GM21723 (cell line): Measurements from ENCODE around the gene SLC11A2.

Source experiments
- ATAC-seq: cut with Tn5 transposase; IDR thresholded peaks from one replicate; pipeline ENCODE4 v1.9.1; 2021; ENCODE audit warnings: mild to moderate bottlenecking, moderate library complexity; ENCODE audit not compliant: unreplicated experiment

SLC11A2 gene

DNA sequence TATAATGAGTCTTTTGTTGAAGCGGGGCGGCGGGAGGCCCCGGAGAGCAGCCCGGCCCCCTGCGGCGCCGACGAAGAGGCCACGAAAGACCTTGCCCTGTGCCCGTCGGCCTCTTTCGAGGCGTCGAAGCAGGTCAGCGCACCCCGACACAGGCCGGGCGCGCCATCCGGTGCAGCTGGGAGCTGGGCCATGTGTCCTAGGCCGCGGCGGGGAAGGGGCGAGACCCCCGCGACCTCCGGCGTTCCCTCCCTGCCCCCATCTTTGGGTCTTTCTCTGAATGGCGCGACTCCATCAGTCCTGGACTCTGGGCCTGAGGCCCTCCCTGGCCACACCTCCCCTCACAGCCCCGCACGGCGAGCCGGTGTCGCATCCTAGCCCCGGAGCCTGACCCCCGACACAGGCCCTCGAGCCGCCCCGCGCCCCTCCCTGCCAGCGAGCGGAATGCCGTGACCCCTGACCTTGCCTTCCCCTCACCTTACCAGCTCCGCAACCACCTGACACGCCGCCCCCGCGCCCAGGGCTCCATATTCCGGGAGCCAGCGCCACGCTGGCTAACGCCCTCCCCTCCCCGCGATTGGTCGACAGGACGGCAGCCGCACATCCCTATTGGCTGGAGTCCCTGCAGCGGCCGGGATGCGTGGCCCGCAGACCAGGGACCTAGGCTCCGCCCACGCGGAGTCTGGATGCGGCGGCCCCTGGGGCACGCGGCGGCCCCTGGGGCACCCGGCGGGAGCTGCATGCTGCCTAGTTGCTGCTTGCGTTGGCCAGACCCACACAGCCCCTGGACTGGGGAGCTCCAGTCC is at the start of gene SLC11A2:
Gene SLC11A2, minus strand, starts transcription at position 549 of the 803 bp plus-strand sequence. CDS start 15,656 bp downstream, outside the sequence.
- peak; percentile 90 for ATAC-seq

DNA sequence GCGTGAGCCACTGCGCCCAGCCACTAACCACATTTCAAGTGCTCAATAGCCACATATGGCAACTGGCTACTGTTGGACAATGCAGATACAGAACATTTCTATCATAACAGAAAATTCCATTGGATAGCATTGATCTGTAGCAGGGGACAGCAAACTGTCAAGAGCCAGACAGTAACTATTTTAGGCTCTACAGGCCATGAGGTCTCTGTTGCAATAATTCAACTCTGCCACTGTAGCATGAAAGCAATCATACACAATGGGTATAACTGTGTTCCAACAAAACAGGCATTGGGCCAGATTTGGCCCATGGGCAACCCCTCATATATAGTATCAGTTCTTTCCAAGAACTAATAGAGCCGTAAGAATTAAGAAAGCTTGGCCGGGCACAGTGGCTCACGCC is 49.2 kb upstream of the SLC11A2 start:
- no peak for ATAC-seq

DNA sequence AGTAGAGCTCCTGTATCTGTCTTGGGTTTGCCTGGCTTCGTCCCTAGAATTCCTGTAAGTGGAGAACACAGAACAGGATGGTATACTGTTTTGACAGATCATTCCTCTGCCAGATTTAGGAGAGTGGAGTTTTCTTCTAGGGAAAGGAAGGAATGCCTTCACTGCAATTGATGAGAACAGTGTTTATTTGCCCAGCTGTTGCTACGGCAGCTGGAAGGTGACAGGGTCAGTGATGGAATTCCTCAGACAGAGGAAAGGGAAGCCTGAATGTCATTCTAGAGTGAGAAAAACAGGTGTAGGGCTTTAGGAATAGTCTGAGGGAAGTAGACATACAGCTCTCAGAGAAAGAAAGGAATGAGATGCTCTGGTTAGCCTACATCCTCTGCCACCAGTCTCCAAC is 45.5 kb upstream of the SLC11A2 start:
- ATAC-seq = no peak

DNA sequence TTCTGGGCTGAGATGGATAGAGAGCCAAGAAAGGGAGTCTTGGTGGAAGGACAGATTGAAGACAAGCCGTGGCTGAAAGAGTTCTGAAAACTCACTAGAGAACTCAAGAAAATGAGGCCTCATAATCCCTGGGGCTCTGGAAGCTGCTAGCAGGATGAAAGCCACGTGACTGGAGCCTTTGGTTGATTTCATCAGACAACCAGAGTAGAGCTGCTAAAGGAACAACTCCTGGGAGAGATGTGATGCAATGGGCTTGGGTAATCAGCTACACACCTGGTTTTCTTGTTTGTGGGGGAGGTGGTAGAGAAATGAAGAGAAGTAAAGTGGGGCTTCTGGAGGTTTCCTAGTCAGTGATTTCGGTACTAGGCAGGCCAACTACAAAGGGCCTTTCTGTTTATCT is 43.8 kb upstream of the SLC11A2 start:
- ATAC-seq = no peak

DNA sequence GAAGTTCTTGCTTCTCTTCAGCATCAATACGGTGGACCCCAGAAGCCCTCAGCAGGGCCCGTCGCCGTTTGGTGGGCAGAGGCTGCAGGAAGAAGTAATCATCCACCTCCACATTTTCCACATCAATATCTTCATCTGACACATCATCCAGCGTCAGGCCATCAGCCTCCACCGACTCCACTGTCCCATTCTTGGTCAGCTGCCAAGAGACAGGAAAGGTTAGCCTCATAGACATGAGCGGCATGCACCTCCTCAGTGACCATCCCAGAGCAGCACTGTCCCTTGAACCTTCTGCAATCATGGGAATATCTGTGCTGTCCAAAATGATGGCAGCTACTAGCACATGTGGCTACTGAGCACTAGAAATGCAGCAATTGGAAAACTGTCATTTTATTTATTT is 41.6 kb upstream of the SLC11A2 start:
- ATAC-seq = no peak

DNA sequence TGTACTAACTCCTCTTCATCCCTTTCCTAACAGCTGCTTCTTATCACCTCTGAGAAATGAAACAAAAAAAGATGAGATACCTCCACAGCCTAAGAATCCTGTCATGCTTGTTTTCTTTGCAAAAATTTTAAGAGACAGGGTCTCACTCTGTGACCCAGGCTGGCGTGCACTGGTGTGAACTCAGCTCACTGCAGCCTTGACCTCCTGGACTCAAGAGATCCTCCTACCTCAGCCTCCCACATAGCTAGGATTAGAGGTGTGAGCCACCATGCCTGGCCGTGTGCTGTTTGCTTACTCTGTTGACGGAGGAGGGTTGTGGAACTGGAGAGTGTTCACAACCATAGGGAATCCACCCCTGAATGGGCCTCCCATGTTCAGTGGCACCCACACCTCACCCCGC is 41.0 kb upstream of the SLC11A2 start:
- no peak for ATAC-seq

DNA sequence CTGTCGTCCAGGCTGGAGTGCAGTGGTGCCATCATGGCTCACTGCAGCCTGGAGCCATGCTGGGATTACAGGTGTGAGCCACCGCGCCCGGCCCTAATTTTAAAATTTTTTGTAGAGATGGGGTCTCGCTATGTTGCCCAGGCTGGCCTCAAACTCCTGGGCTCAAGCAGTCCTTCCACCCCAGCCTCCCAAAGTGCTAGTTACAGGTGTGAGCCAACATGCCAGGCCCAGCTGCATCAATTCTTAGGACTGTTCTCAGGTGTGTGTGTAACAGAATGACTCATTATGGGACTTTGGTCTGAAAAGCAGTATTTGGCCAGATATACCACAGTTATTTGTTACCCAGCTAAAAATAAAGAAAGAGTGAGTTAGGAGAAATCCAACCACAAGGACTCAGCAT is 39.3 kb upstream of the SLC11A2 start:
- no peak for ATAC-seq

DNA sequence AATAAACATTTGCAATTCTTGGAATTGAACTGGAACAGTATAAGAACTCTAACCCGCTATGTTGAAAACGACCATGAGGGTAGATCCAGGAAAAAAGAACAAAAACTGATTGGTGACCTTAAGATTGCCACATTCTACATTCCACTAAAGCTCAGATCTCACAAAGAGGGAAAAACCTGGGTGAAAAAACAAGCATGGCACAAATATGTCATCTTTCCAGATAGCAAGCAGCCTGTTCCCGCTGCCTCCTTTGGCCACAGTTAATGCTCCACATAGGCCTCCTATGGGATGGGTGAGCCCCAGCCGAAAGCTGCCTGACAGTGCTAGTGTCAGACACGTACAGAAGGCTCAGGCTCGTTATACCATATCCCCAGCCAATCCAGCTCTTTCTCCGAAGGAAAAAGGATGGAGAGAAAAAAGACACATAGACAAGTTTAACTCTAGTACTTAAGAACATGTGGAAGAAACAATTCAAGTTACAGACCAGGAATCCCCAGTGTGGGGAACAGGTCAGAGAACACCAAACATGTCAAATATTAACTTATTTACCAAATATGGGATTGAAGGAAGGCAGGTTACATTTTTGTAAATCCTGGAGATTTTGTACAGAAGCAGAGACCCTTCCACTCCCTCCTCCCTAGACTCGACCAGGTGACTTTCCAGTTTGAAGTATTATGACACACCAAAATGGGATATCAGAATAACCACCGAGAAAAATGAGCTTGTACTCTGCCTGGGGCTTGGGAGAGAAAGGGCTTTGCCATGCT is 36.6 kb upstream of the SLC11A2 start:
- no peak for ATAC-seq

DNA sequence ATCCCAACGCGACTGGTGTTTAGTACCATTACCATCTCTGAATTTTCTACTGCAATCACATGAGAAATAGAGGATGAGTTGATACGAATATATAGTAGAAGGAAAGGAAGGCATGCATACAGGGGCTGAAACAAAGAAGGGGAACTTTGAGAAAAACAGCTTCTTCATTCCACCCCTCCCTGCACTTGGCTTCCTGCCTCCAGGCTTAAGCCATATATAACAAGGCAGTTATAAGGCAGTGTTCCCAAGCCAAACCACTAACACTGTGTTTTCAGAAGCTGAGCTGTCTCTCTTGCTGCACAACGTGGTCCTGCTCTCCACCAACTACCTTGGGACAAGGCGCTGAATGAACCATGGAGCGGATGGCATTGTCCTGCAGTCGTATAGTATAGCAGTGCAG is 32.9 kb upstream of the SLC11A2 start:
- no peak for ATAC-seq

DNA sequence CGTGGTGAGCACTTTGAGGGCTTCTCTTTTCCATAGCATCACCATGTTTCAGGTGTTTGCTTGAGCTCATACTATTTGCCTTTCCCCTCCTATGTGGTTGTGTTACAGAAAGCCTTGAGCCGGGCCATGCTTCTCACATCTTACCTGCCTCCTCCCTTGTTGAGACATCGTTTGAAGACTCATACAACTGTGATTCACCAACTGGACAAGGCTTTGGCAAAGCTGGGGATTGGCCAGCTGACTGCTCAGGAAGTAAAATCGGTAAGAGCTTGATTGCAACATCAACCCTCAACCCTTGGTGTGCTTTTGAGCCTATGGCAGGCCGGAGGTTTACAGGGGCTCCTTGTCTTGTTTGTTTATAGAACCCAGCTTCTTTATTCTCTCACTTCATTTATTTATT is 30.1 kb upstream of the SLC11A2 start:
- ATAC-seq = no peak

DNA sequence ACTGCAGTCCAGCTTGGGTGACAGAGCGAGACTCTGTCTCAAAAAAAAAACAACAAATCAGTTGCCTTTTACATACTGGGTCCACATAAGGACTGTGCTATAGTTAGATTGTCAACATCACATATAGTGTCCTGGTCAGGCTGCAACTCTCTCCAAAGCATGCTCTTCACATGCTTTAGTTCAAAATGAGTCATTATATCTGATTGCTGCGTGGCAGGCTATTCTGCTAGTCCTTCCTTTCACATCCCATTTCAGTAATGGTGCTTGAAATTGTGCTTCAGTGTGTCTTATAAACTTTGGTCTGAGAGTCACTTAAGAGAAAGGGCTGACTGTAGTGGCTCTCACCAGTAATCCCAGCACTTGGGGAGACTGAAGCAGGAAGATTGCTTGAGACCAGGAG is 28.9 kb upstream of the SLC11A2 start:
- no peak for ATAC-seq

DNA sequence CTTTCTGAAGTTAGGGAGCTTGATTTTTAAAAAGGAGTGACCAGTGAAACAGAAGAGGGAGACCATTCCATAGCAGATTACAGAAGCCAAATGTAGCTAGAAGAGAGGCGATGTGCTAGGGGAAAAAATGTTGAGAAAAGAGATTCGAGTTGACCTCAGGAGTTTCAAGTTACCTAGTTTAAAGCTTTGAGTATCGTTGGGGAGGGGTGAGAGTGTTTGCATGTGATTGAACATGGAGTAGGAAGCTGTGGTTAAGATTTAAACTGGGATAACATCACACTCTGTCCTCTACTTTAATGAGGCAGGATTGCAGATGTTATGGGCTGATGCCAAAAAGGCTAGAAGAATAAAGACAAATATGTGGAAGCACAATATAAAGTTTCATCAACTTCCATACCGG is 25.6 kb upstream of the SLC11A2 start:
- ATAC-seq = no peak

DNA sequence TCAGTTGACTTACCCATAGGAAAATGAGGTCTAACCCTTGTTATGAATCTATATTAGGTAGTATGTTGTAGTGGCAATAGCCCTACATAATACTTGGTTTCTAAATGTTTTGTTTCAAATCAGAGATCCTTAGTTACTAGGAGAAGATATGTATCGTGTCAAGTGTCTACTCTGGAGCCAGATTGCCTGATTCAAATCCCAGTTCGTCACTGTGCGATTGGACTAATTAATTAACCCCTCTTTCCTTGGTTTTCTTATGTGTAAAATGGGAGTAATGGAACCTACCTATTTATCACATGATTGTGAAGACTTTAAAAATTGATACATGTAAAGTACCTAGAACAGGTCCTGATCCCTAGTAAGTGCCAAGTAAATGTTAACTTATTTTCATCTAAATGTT is 23.3 kb upstream of the SLC11A2 start:
- no peak for ATAC-seq

DNA sequence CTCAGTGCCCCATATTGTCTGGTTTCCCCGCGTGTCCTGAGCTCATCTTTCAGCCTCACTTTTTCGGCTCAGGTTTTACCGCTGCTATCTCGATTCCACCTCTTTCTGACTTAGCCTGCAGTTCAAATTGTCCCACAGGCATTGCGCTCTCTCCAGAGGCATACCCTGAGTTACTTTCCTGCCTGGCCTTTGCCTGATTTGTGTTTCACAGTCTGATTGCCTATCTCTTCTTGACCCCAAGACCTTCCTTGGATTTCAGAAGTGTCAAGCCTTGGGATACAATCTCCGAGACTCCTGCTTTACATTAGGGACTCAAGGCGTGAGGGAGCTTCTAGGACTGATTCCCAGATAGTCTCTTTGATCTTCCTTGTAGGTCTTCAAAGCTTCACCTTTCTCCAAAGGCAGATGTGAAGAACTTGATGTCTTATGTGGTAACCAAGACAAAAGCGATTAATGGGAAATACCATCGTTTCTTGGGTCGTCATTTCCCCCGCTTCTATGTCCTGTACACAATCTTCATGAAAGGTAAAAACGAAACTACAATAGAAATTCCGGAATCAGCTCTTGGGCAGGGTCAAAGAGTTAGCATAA is 22.6 kb upstream of the SLC11A2 start:
- no peak for ATAC-seq

DNA sequence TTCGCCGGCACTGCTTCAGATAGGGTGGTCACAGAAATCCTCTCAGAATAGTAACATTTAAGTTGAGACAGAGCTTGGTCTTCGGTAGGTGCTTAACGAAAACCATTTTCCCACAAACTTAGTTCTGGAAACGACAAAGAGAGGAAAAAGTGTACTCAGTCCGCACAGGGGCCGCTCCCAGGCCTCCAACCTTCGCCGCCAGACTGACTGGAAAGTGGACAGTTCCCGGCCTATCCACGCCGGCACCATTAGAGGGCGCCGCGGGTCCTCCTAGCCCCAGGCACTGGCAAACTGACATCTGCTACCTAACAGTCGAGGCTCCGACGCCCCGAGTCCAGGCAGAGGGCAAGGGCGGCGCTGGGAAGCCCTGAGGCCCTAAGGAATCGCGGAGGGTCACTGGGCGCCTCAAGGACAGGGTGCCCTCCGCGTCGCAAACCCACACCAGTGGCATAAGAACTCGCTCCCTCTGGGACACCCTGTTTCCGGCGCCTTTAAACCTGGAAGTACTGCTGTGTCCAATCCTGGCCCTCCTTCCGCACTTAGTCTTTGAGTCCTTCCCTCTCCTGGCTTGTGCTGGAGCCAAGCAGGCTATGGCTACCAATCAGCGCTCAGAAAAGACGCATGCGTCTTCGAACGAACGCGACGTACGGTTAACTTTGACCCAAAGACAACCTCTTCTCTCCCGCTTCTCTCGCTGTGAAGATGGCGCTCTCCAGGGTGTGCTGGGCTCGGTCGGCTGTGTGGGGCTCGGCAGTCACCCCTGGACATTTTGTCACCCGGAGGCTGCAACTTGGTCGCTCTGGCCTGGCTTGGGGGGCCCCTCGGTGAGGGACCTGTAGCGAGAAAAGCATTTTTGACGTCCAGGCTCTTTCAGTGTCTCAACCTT is 21.7 kb upstream of the SLC11A2 start, which contains the start of gene LETMD1:
Gene LETMD1, plus strand, starts transcription at position 673 of the 886 bp plus-strand sequence. Its CDS starts 30 bp downstream, at position 703.
- peak; percentile 98 for ATAC-seq

DNA sequence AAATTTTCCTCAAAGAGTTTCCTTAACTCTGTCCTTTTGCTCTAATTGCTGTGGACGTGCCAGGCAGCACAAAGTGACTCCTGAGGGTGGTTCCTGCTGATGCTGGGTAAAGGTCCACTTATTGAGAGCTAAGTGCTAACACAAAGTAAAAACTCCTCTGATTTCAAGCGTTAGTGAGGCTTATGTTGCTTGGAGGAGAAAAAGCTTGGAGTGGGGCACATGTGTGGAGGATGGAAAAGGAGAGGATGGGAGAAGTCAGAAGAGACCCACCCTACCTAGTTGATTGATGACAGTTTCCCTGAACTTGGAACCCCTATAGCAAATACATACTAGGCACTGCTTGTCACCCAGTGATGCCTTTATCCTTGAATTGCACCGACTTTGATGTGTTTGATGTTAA is 10.1 kb upstream of the SLC11A2 start:
- ATAC-seq = no peak

DNA sequence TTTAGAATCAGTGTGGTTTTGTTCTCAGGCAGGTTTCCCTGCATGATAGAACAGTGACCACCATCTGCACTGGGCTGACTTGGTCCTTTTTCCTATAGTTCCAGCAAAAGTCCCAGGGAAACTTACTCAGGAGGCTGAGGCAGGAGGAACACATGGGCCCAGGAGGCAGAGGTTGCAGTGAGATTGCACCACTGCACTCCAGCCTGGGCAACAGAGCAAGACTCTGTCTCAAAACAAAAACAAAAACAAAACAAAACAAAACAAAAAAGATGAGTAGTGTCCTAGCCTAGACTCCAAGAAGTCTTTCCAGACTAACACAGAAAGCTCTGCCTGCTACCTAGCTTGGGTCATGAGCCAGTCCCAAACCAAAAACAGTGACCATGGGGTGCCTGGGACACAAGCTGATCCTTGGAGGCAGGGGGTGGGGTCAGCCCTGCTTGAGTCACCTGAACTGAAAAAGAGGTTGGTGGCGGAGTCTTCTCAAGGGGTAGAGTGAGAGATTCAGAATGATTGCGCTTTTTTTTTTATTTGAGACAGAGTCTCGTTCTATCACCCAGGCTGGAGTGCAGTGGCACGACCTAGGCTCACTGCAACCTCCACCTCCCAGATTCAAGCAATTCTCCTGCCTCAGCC is 7.4 kb upstream of the SLC11A2 start:
- ATAC-seq = no peak

DNA sequence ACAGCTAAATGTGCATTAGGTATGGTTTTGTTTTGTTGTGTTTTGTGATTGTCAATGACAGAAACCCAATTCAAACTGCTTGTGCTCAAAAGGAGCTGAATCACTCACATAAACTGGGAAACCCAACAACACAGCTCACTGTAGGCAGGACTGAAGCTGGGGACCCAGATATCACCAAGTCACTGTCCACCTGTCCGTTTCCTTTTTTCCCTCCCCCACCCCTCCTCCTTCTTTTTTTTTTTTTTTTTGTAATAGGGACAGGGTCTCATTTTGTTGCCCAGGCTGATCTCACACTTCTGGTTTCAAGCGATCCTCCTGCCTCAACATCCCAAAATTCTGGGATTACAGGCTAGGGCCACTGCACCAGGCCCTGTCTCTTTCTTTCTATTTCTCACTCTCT is 6.9 kb upstream of the SLC11A2 start:
- no peak for ATAC-seq

DNA sequence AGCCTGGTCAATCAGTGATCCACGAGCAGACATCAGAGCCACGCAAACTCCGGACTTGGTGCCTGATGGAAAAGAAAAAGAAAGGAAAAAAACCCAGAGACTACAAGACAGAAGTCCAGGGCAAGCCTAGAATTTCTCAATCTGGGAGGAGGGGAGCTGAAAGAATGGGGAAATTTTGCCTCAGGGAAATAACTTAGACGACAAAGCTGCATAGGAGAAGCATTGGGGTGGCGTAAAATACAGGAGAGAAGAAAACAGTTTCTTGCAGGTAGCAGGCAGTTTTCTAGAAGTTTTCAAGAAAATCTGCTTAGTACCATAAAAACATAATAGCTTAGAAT is 2.6 kb upstream of the SLC11A2 start:
- ATAC-seq = no peak

DNA sequence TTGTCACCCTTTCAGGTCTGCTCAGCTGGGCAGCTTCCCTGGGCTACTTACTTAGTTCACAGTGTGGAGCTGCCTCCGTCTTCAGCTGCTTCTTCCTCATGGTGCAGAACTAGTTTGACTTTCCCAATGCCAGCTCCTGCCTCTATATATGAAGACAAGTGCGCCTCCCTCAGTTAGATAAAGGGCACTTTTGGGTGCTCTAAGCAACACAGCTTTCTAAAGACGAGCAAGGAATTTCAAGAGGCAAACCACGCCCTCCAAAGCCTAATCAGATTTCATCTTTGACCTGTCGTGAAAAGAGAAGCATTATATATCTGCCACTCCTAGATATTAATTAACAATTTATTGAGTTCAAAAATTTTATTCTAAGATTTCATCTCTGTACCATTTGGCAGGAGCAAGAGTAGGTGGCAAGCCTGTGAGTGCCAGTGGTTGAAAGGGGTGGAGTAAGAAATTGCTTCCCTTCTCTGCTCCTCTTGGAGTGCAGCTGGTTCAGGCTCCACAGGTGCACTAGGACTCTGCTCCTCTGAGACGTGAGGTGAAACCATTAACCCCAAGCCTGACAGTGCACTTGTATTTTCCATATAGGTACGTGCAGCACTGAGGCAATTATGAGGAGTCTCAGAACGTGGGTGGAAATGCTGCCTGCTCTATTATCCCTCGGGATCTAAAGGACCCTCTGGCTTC is 2.1 kb upstream of the SLC11A2 start:
- no peak for ATAC-seq
